Subcutaneous adipose tissue (tissue), 4 donors: Measurements from ENCODE around the gene PROSER3. TPM values are rescaled to one million over a fixed set of nuclear protein-coding genes. Genes with fewer than 3 reads are reported as not detected.

Source experiments
- CTCF ChIP-seq: fragments of 450-650 bp; IDR thresholded peaks from one replicate; pipeline ENCODE4 v1.5.1; 2016; ENCODE audit warnings: low read depth, mild to moderate bottlenecking, control low read depth, antibody characterized with exemption, moderate library complexity
- total RNA-seq, 4 donors: library from RNA; depleted of rRNA; stranded (reverse); fragments of >200 nt; gene quantifications; one replicate each; pipeline ENCODE4 v1.1.0, GENCODE V29; 2016

PROSER3 gene
- total RNA-seq, 4 donors from 2014 or later: 2.8 to 5.7 (median 3.5) TPM

- no peak for TF ChIP-seq CTCF
Observed at GRCh38 chr19:35741203-35741515, 16.8 kb upstream of the PROSER3 start.

GRCh38 chr19:35742121-35742724 is 15.8 kb upstream of the PROSER3 start, which contains the start of gene IGFLR1:
TSS of gene IGFLR1 (minus strand) at chr19:35742452. CDS start at chr19:35741180, 1,272 bp downstream.
- TF ChIP-seq CTCF: no peak

- no peak for TF ChIP-seq CTCF
Observed at GRCh38 chr19:35743640-35744429, 14.1 kb upstream of the PROSER3 start.

GRCh38 chr19:35744430-35745327 is 13.3 kb upstream of the PROSER3 start:
- no peak for TF ChIP-seq CTCF

- no peak for TF ChIP-seq CTCF
Observed at GRCh38 chr19:35745328-35746086, 12.5 kb upstream of the PROSER3 start, which contains the start of the genes PSENEN and U2AF1L4. TSS of gene PSENEN (plus strand) at chr19:35745651. CDS start at chr19:35745931, 280 bp downstream. TSS of gene U2AF1L4 (minus strand) at chr19:35745418. CDS start at chr19:35745391, 27 bp downstream.

GRCh38 chr19:35746087-35746462 is 11.9 kb upstream of the PROSER3 start:
- no peak for TF ChIP-seq CTCF
